Purkinje cell (primary cell): ENCODE measurements around the gene OR2A12. TPM values are rescaled to one million over a fixed set of nuclear protein-coding genes. Genes with fewer than 3 reads are reported as not detected.

ENCODE experiments used
- polyA plus RNA-seq: library from polyadenylated mRNA; unstranded; fragments of >200 nt; fragmentation: Nextera tagmentation; gene quantifications from 2 replicates; pipeline ENCODE4 v1.2.1, GENCODE V29; 2014

The OR2A12 gene, protein sequence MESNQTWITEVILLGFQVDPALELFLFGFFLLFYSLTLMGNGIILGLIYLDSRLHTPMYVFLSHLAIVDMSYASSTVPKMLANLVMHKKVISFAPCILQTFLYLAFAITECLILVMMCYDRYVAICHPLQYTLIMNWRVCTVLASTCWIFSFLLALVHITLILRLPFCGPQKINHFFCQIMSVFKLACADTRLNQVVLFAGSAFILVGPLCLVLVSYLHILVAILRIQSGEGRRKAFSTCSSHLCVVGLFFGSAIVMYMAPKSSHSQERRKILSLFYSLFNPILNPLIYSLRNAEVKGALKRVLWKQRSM
- polyA plus RNA-seq = not detected in 2 replicates

DNA sequence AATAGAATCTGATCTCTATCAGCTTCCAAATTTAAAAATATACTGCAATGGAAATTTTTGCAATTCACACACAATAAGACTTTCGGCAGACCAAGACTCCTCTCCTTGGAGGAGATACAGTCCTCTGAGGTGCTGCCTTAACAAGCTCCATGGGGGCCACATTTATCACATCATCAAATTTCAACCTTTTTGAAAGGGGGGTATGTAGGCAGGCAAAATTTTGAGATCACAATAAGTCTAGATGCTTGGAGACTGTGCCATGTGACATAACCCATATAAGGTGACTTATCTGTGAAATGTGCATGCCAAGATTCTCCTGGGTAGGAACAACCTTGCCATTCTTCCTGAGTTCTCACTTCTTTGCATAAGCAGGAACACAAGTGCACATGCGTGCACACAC, at the start of gene OR2A12:
Gene OR2A12, plus strand, starts transcription at position 301 of the 400 bp plus-strand sequence. CDS start 8,830 bp downstream, outside the sequence.

DNA sequence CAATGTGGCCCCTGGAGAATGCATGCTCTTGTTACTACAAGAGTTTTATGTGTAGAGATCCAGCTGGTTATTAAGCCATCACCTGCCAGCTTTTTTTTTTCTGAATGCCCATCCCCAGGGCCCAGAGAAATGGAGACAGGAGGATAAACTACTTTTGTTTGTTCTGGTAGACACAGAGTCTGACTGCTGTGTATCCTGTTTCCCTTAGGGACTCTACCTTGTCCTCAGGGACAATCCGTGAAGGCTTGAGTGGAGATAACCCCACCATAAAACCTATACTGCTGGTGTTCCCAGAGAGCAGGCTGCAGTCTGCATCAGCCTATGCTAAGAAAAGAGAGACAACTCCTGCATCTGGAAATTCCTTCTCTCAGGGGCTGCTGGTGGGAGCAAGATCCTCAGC, 37.4 kb upstream of the OR2A12 start, which contains the start of gene OR2A5:
Gene OR2A5, plus strand, starts transcription at position 301 of the 400 bp plus-strand sequence. CDS start 1,454 bp downstream, outside the sequence.

DNA sequence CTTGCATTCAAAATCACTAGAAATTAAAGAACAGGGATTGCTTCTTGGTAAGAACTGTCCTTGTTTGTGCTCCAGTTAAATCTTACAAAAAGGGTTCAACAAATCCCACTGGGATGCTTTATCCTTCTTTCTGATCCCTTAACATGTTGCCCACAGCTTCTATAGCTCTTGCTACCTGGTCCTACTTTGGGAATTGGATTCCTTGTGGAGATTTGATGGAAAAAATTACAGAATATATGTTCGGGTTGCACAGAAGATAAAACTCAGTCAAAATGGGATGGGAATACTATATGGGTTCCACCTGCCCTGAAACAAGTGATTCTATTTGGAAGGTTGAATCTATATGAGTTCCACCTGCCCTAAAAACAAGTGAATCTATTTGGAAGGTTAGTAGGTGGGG, 16.6 kb upstream of the OR2A12 start, which contains the start of gene OR2A25:
Gene OR2A25, plus strand, starts transcription at position 301 of the 400 bp plus-strand sequence. CDS start 4,409 bp downstream, outside the sequence.

DNA sequence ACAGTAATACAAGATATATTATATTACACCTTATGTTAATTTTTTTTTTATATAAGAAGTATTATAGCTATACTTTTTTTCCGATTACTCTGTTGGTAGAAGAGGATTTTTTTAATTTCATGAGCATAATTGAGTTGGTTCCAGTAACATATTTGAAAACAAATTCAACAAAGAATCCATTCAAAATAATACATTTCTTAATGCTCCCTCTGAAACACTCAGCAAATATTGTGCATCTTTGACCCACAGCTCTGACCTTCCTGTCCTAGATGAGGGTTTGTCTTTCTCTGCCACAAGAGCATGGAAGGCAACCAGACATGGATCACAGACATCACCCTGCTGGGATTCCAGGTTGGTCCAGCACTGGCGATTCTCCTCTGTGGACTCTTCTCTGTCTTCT, 23.2 kb downstream of the OR2A12 start, which contains the start of gene OR2A2:
Gene OR2A2, plus strand, starts transcription at position 301 of the 400 bp plus-strand sequence. Its CDS starts 0 bp downstream, at position 301.

DNA sequence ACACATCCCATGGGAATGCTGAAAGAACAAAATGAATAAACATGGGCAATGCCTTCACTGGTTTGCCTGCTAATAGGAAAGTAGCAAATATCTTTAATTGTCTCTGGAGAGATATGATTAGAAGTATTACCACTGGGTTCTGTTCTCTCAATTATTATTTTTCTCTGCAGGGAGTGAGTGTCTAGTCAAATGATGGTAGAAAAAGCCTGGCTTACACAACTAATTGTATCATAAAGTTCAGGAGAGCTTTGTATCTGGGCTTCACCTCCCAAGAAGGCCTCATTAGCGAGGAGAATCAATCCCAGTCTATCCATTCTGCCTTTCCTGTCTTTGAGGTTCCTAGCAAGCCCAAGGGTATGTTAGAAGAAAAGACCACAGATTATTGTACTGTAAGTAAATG, 36.8 kb downstream of the OR2A12 start, which contains the start of gene OR2A14:
Gene OR2A14, plus strand, starts transcription at position 301 of the 400 bp plus-strand sequence. CDS start 5,937 bp downstream, outside the sequence.

Other genes starting within 250 kb of the OR2A12 start
- 68.2 and 73.9 TPM in 2 replicates for gene TCAF1, start 184.1 kb upstream of the OR2A12 start, polyA plus RNA-seq
- not detected in 2 replicates for gene OR2F2, start 151.0 kb upstream of the OR2A12 start, polyA plus RNA-seq
- not detected in 2 replicates for gene OR2F1, start 131.4 kb upstream of the OR2A12 start, polyA plus RNA-seq
- not detected in 2 replicates for gene OR6B1, start 86.0 kb upstream of the OR2A12 start, polyA plus RNA-seq
- not detected in 2 replicates for gene OR2A5, start 37.3 kb upstream of the OR2A12 start, polyA plus RNA-seq
- not detected in 2 replicates for gene OR2A25, start 16.5 kb upstream of the OR2A12 start, polyA plus RNA-seq
- gene OR2A2, start 23.3 kb downstream of the OR2A12 start, polyA plus RNA-seq = not detected in 2 replicates
- gene OR2A14, start 36.9 kb downstream of the OR2A12 start, polyA plus RNA-seq = not detected in 2 replicates
- gene CTAGE4, start 97.2 kb downstream of the OR2A12 start, polyA plus RNA-seq = not detected in 2 replicates
- not detected in 2 replicates for gene ARHGEF35, start 109.6 kb downstream of the OR2A12 start, polyA plus RNA-seq
- not detected in 2 replicates for gene OR2A42, start 153.3 kb downstream of the OR2A12 start, polyA plus RNA-seq
- gene OR2A7, start 178.5 kb downstream of the OR2A12 start, polyA plus RNA-seq = not detected in 2 replicates
- gene CTAGE8, start 183.0 kb downstream of the OR2A12 start, polyA plus RNA-seq = not detected in 2 replicates
- gene OR2A1, start 226.1 kb downstream of the OR2A12 start, polyA plus RNA-seq = not detected in 2 replicates